ENCODE data around the gene SPRTN. TPM values are rescaled to one million over a fixed set of nuclear protein-coding genes. Genes with fewer than 3 reads are reported as not detected.
"Not testable (repeated sequence)": the region's sequence is repeated elsewhere in the genome, so short reads cannot be mapped to it uniquely, and the experiment has no call there.

The SPRTN gene
- polyA plus RNA-seq, 1 of the 3 experiments (the other 2 are of a cell fraction), result 17.3 TPM

- no peak for DNase-seq
- CTCF ChIA-PET, result interaction anchor here (1.7 to 2.2 kb wide), 2 partner anchors 9 to 10 kb away, joined by 6 to 12 read pairs; partner anchors contain the start of gene SPRTN
Observed at GRCh38 chr1:231348442-231348841, 10.3 kb downstream of the SPRTN start.

GRCh38 chr1:231348856-231349255 is 10.8 kb downstream of the SPRTN start:
- H2AFZ ChIP-seq (ENCODE audit: low read depth); H3K27ac ChIP-seq (ENCODE audit: low read depth in 2 of 2, low read length in 1 of 2); H4K20me1 ChIP-seq (ENCODE audit: insufficient read depth); DNase-seq; H3K27me3 ChIP-seq (ENCODE audit: insufficient read depth); H3K9me2 ChIP-seq; H3K9me3 ChIP-seq; H3K4me2 ChIP-seq; POLR2A ChIA-PET; H3K4me1 ChIP-seq (ENCODE audit: control insufficient read depth in 1 of 2, insufficient read depth in 2 of 2, low read depth in 1 of 2, low read length in 1 of 2); H3K4me3 ChIP-seq (ENCODE audit: low read depth in 2 of 2, low read length in 1 of 2); H3F3A ChIP-seq (replicated peaks; ENCODE audit: insufficient read depth); H3K9ac ChIP-seq: not testable (repeated sequence)
- CTCF ChIA-PET, result interaction anchor here (1.4 to 2.2 kb wide), 3 partner anchors 9 to 408 kb away, joined by 3 to 12 read pairs (median 6); partner anchors contain the start of gene SPRTN
- peaks cover 50 to 59% of the 10 kb centered on the region in 2 experiments for H3K36me3 ChIP-seq (replicated peaks in 1 of 2; ENCODE audit: control insufficient read depth in 1 of 2, insufficient read depth in 2 of 2, low read length in 1 of 2)
- 100% methylated on average over 1 of the region's 1 CpG for WGBS (ENCODE audit: low lambda C conversion rate)
- H3K79me2 ChIP-seq (ENCODE audit: insufficient read depth), result peaks cover 20% of the 10 kb centered on the region; the same call in 1 of the 2 replicates

More at GRCh38 chr1:231348442-231348841, 10.3 kb downstream of the SPRTN start:
- Histone ChIP-seq H3K27me3 (ENCODE audit: insufficient read depth) (no peaks in the 10 kb centered on the region), H3K9ac (no peak overlapping the region), H3K4me2 (no peak overlapping the region), H3K36me3 (replicated peaks in 1 of 2; ENCODE audit: control insufficient read depth in 1 of 2, insufficient read depth in 2 of 2, low read length in 1 of 2) (peaks cover 48 to 59% of the 10 kb centered on the region in 2 experiments), H2AFZ (ENCODE audit: low read depth) (no peak overlapping the region), H3K9me3 (no peaks in the 10 kb centered on the region), H3F3A (replicated peaks; ENCODE audit: insufficient read depth) (peaks cover 6% of the 10 kb centered on the region), H3K4me3 (ENCODE audit: low read depth in 2 of 2, low read length in 1 of 2) (no peak overlapping the region), H3K79me2 (ENCODE audit: insufficient read depth) (peaks cover 24% of the 10 kb centered on the region), H3K4me1 (ENCODE audit: control insufficient read depth in 1 of 2, insufficient read depth in 2 of 2, low read depth in 1 of 2, low read length in 1 of 2) (no peaks in the 10 kb centered on the region), H3K27ac (ENCODE audit: low read depth in 2 of 2, low read length in 1 of 2) (no peak overlapping the region), H4K20me1 (ENCODE audit: insufficient read depth) (no peaks in the 10 kb centered on the region), H3K9me2 (no peaks in the 10 kb centered on the region)
- POLR2A ChIA-PET, result no interaction called here
- 98% methylated on average over 4 of the region's 4 CpGs for WGBS (ENCODE audit: low lambda C conversion rate)
- TF ChIP-seq SIN3A (IDR thresholded peaks at IDR 0.05; ENCODE audit: borderline replicate concordance, low read depth, low read length) (no peak), TCF12 (IDR thresholded peaks at IDR 0.05) (no peak), EP300 (IDR thresholded peaks at IDR 0.05; ENCODE audit: borderline replicate concordance in 1 of 2, low read depth in 1 of 2, low read length in 1 of 2) (no peak), JUND (IDR thresholded peaks at IDR 0.05) (no peak), RFX5 (IDR thresholded peaks at IDR 0.05; ENCODE audit: low read length) (no peak), FOXM1 (IDR thresholded peaks at IDR 0.05; ENCODE audit: low read depth) (no peak), USF1 (IDR thresholded peaks at IDR 0.05; ENCODE audit: borderline replicate concordance, low read depth) (no peak), SMC3 (IDR thresholded peaks at IDR 0.05; ENCODE audit: low read depth, low read length) (no peak), GABPA (IDR thresholded peaks at IDR 0.05; ENCODE audit: low read depth) (no peak)
- TF ChIP-seq, protein P1, sequence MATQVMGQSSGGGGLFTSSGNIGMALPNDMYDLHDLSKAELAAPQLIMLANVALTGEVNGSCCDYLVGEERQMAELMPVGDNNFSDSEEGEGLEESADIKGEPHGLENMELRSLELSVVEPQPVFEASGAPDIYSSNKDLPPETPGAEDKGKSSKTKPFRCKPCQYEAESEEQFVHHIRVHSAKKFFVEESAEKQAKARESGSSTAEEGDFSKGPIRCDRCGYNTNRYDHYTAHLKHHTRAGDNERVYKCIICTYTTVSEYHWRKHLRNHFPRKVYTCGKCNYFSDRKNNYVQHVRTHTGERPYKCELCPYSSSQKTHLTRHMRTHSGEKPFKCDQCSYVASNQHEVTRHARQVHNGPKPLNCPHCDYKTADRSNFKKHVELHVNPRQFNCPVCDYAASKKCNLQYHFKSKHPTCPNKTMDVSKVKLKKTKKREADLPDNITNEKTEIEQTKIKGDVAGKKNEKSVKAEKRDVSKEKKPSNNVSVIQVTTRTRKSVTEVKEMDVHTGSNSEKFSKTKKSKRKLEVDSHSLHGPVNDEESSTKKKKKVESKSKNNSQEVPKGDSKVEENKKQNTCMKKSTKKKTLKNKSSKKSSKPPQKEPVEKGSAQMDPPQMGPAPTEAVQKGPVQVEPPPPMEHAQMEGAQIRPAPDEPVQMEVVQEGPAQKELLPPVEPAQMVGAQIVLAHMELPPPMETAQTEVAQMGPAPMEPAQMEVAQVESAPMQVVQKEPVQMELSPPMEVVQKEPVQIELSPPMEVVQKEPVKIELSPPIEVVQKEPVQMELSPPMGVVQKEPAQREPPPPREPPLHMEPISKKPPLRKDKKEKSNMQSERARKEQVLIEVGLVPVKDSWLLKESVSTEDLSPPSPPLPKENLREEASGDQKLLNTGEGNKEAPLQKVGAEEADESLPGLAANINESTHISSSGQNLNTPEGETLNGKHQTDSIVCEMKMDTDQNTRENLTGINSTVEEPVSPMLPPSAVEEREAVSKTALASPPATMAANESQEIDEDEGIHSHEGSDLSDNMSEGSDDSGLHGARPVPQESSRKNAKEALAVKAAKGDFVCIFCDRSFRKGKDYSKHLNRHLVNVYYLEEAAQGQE (IDR thresholded peaks at IDR 0.05; ENCODE audit: low read depth, low read length), result no peak
- TF ChIP-seq, protein P2, sequence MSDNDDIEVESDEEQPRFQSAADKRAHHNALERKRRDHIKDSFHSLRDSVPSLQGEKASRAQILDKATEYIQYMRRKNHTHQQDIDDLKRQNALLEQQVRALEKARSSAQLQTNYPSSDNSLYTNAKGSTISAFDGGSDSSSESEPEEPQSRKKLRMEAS (IDR thresholded peaks at IDR 0.05; ENCODE audit: low read depth), result no peak
